GM06990 (cell line): Measurements from ENCODE around the gene NR3C1.

Experiments
- DNase-seq: peaks from one replicate; pipeline ENCODE4 v3.0.0-alpha.2; 2011; ENCODE audit not compliant: insufficient read length; ENCODE audit errors: extremely low read depth
- H3K27me3 ChIP-seq: replicated peaks from 2 replicates; pipeline ENCODE4 v1.6.0; 2011; ENCODE audit warnings: low read length; ENCODE audit not compliant: control insufficient read depth, insufficient read depth
- H3K36me3 ChIP-seq: 2 replicates; pipeline ENCODE4 v1.5.1; 2011; ENCODE audit warnings: low read length; ENCODE audit not compliant: control insufficient read depth, insufficient read depth
- H3K4me3 ChIP-seq: replicated peaks from 2 replicates; pipeline ENCODE4 v1.5.1; 2011; ENCODE audit warnings: low read depth, mild to moderate bottlenecking, control low read depth, low read length
- CTCF ChIP-seq: IDR thresholded peaks from 2 replicates; pipeline ENCODE4 v1.5.1; 2011; ENCODE audit warnings: low read length, control low read depth, mild to moderate bottlenecking, inconsistent platforms; ENCODE audit not compliant: insufficient read depth, poor library complexity, severe bottlenecking

NR3C1 gene

GRCh38 chr5:143341807-143342570 is 61.5 kb downstream of the NR3C1 start:
- no peak for DNase-seq
- Histone ChIP-seq H3K27me3 (no peaks in the 10 kb centered on the region), H3K4me3 (no peak overlapping the region), H3K36me3 (peaks cover 6% of the 10 kb centered on the region)
- TF ChIP-seq CTCF: no peak

- Histone ChIP-seq H3K27me3 (no peaks in the 10 kb centered on the region), H3K4me3 (no peak overlapping the region), H3K36me3 (peaks cover 6% of the 10 kb centered on the region)
- no peak for DNase-seq
- no peak for TF ChIP-seq CTCF
Measured at GRCh38 chr5:143340891-143341685, 62.4 kb downstream of the NR3C1 start.

GRCh38 chr5:143338658-143339366 is 64.7 kb downstream of the NR3C1 start:
- Histone ChIP-seq H3K27me3 (no peaks in the 10 kb centered on the region), H3K36me3 (no peaks in the 10 kb centered on the region; the same call in 1 of the 2 replicates), H3K4me3 (no peak overlapping the region)
- TF ChIP-seq CTCF: no peak
- no peak for DNase-seq

GRCh38 chr5:143337946-143338345 is 65.5 kb downstream of the NR3C1 start:
- no peak overlapping the region for H3K4me3 ChIP-seq
- no peak for TF ChIP-seq CTCF
- no peak for DNase-seq
- no peaks in the 10 kb centered on the region for H3K27me3 ChIP-seq
- no peaks in the 10 kb centered on the region; the same call in 1 of the 2 replicates for H3K36me3 ChIP-seq

- H3K27me3 ChIP-seq: no peaks in the 10 kb centered on the region
- no peaks in the 10 kb centered on the region; the same call in 1 of the 2 replicates for H3K36me3 ChIP-seq
- no peak for DNase-seq
- no peak overlapping the region for H3K4me3 ChIP-seq
- TF ChIP-seq CTCF: no peak
Measured at GRCh38 chr5:143336485-143336884, 67.0 kb downstream of the NR3C1 start.
